Measurements from ENCODE around the gene SSR4.

The SSR4 gene

GRCh38 chrX:153836921-153837320, 42.5 kb downstream of the SSR4 start:
- DNase-seq (ENCODE audit: insufficient read length, low spot score) (no peak), FAIRE-seq (no peak)
- TF ChIP-seq TAF1 (IDR thresholded peaks at IDR 0.05; ENCODE audit: low read depth, low read length) (no peak), POU2F2 (IDR thresholded peaks at IDR 0.05; ENCODE audit: low read depth, low read length) (no peak), SPI1 (IDR thresholded peaks at IDR 0.05; ENCODE audit: low read depth, low read length) (no peak), PAX5 (IDR thresholded peaks at IDR 0.05; ENCODE audit: insufficient read depth, low read length, severe bottlenecking) (no peak), POLR2A (IDR thresholded peaks at IDR 0.05; ENCODE audit: low read depth, low read length) (no peak), POLR2AphosphoS5 (IDR thresholded peaks at IDR 0.05; ENCODE audit: low read depth, low read length) (no peak)

- TF ChIP-seq SPI1 (IDR thresholded peaks at IDR 0.05; ENCODE audit: low read depth, low read length), result no peak
- TF ChIP-seq POU2F2 (IDR thresholded peaks at IDR 0.05; ENCODE audit: low read depth, low read length), result no peak
- no peak for TF ChIP-seq POLR2AphosphoS5 (IDR thresholded peaks at IDR 0.05; ENCODE audit: low read depth, low read length)
- TF ChIP-seq POLR2A (IDR thresholded peaks at IDR 0.05; ENCODE audit: low read depth, low read length), result no peak
- TF ChIP-seq PAX5 (IDR thresholded peaks at IDR 0.05; ENCODE audit: insufficient read depth, low read length, severe bottlenecking), result no peak
- TF ChIP-seq TAF1 (IDR thresholded peaks at IDR 0.05; ENCODE audit: low read depth, low read length), result no peak
- DNase-seq (ENCODE audit: insufficient read length, low spot score) (no peak), FAIRE-seq (no peak)
These were observed 50.1 kb downstream of the SSR4 start for GRCh38 chrX:153844509-153845082.

GRCh38 chrX:153845195-153845594, 50.7 kb downstream of the SSR4 start:
- DNase-seq (ENCODE audit: insufficient read length, low spot score) (no peak), FAIRE-seq (no peak)
- TF ChIP-seq POU2F2 (IDR thresholded peaks at IDR 0.05; ENCODE audit: low read depth, low read length), result no peak
- no peak for TF ChIP-seq TAF1 (IDR thresholded peaks at IDR 0.05; ENCODE audit: low read depth, low read length)
- TF ChIP-seq POLR2A (IDR thresholded peaks at IDR 0.05; ENCODE audit: low read depth, low read length), result no peak
- no peak for TF ChIP-seq PAX5 (IDR thresholded peaks at IDR 0.05; ENCODE audit: insufficient read depth, low read length, severe bottlenecking)
- no peak for TF ChIP-seq POLR2AphosphoS5 (IDR thresholded peaks at IDR 0.05; ENCODE audit: low read depth, low read length)
- TF ChIP-seq SPI1 (IDR thresholded peaks at IDR 0.05; ENCODE audit: low read depth, low read length), result no peak

- DNase-seq (ENCODE audit: insufficient read length, low spot score) (no peak), FAIRE-seq (no peak)
- TF ChIP-seq POLR2AphosphoS5 (IDR thresholded peaks at IDR 0.05; ENCODE audit: low read depth, low read length) (no peak), SPI1 (IDR thresholded peaks at IDR 0.05; ENCODE audit: low read depth, low read length) (no peak), POLR2A (IDR thresholded peaks at IDR 0.05; ENCODE audit: low read depth, low read length) (no peak), PAX5 (IDR thresholded peaks at IDR 0.05; ENCODE audit: insufficient read depth, low read length, severe bottlenecking) (no peak), TAF1 (IDR thresholded peaks at IDR 0.05; ENCODE audit: low read depth, low read length) (no peak), POU2F2 (IDR thresholded peaks at IDR 0.05; ENCODE audit: low read depth, low read length) (no peak)
These were observed 51.4 kb downstream of the SSR4 start for GRCh38 chrX:153845842-153846241.

Data from GM12891 (cell line).